GM18498 (cell line): Measurements from ENCODE around the gene NSMCE1.
A peak's percentile ranks its signal among the peaks of the same experiment; 100 is the strongest.

ENCODE experiments used
- ATAC-seq: cut with Tn5 transposase; IDR thresholded peaks from one replicate; pipeline ENCODE4 v1.9.1; 2021; ENCODE audit warnings: mild to moderate bottlenecking, moderate library complexity; ENCODE audit not compliant: unreplicated experiment

NSMCE1 gene

GRCh38 chr16:27199235-27199586 lies 69.4 kb downstream of the NSMCE1 start:
- no peak for ATAC-seq

GRCh38 chr16:27198451-27199234 lies 69.9 kb downstream of the NSMCE1 start:
- no peak for ATAC-seq

- ATAC-seq = no peak
These were observed 71.6 kb downstream of the NSMCE1 start for GRCh38 chr16:27197004-27197403.

- ATAC-seq = no peak
These were observed 72.5 kb downstream of the NSMCE1 start for GRCh38 chr16:27195941-27196595.

- ATAC-seq = no peak
These were observed 73.4 kb downstream of the NSMCE1 start for GRCh38 chr16:27195076-27195741.

GRCh38 chr16:27193300-27193990 lies 75.1 kb downstream of the NSMCE1 start:
- ATAC-seq = no peak

- no peak for ATAC-seq
These were observed 77.1 kb downstream of the NSMCE1 start for GRCh38 chr16:27191352-27191924.

GRCh38 chr16:27190316-27190871 lies 78.2 kb downstream of the NSMCE1 start:
- no peak for ATAC-seq

- ATAC-seq = no peak
These were observed 79.1 kb downstream of the NSMCE1 start for GRCh38 chr16:27189335-27189972.

- no peak for ATAC-seq
These were observed 79.9 kb downstream of the NSMCE1 start for GRCh38 chr16:27188633-27189032.

GRCh38 chr16:27185776-27186130 lies 82.8 kb downstream of the NSMCE1 start:
- ATAC-seq = no peak

- no peak for ATAC-seq
These were observed 85.6 kb downstream of the NSMCE1 start for GRCh38 chr16:27182906-27183405.

- ATAC-seq = no peak
These were observed 87.4 kb downstream of the NSMCE1 start for GRCh38 chr16:27181019-27181790.

GRCh38 chr16:27179500-27180072 lies 89.0 kb downstream of the NSMCE1 start:
- ATAC-seq = peak; percentile 81

- ATAC-seq = no peak
These were observed 91.4 kb downstream of the NSMCE1 start for GRCh38 chr16:27177031-27177774.

- ATAC-seq = no peak
These were observed 92.7 kb downstream of the NSMCE1 start for GRCh38 chr16:27175888-27176287.
